CD4-positive, alpha-beta T cell treated with Interleukin-17A for 1 hour (primary cell): ENCODE results near the gene RAC2.
A peak's percentile ranks its signal among the peaks of the same experiment; 100 is the strongest.

ENCODE experiments used
- DNase-seq: peaks from one replicate; pipeline ENCODE4 v3.0.0-alpha.2; 2020

The RAC2 gene

GRCh38 chr22:37215890-37216289 lies 28.2 kb downstream of the RAC2 start:
- DNase-seq: no peak

GRCh38 chr22:37214731-37215030 lies 29.4 kb downstream of the RAC2 start:
- DNase-seq: no peak

DNA sequence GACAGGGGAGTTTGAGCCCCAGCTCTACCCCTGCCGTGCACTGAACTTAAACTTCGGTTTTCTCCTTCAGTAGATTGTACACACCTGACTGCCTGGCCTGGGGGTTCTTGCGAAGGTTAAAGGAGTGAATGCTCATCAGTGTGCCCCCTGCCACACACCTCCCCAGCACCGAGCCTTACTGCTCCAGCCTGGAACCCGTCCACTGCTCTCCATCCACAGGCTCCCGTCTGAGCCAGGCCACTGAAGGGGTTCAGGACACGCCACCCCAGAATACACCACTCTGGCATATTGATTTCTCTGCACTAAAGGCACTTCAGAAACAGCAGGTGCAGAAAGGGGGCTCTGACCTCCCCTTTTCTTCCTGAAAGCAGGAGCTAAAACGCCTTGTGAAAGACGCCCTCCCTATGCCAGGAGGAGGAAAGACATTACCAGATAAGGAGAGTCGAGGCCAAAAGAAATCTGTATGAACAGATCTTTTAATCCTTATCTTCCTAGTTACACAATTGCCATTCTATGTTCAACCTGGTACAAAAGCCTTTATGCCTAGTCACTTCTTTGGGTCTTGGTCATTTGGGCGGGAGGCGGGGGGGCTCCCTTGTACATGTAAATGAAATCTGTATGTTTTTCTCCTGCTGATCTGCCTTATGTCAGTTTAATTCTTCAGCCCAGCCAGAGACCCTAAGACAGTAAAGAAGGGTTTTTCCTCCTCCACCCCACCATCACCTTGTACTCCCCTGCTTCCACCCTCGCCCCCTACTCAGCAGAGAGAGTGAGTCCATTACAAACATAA lies 29.9 kb downstream of the RAC2 start:
- DNase-seq: no peak

DNA sequence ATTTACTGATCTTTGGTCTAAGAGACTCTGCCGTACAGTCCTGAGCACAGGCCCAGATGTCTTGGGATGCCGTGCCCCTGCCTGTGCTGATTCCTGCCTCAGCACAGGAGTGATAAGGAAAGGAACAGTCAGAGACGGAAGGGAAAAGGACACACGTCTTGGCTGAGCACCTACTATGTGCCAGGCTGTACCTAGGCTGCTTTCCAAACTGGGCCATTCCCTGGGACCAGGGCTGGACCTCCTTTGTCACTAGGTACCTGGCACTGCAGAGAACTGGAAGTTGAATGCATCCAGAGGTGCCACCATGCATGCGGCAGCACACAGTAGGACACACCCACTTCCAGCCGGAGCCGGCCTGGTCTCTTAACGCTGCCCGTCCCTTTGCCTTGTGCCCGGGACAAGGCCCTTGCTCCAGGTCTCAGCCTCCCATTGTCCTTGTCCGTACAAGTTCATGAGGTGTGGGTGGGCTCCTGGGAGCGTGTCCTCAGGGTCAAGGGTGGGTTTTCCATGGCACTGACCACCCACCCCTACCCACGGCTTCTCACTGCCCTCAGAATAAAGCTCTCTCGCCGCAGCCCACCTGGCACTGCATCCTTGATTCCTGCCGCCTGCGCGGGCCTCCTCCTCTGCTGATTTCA lies 30.7 kb downstream of the RAC2 start:
- DNase-seq: no peak

- DNase-seq: no peak
These were observed 31.7 kb downstream of the RAC2 start, which contains the start of gene SSTR3 for GRCh38 chr22:37212174-37212906. Gene SSTR3 (minus strand): TSS chr22:37212477. CDS start chr22:37207803, 4,674 bp downstream.

DNA sequence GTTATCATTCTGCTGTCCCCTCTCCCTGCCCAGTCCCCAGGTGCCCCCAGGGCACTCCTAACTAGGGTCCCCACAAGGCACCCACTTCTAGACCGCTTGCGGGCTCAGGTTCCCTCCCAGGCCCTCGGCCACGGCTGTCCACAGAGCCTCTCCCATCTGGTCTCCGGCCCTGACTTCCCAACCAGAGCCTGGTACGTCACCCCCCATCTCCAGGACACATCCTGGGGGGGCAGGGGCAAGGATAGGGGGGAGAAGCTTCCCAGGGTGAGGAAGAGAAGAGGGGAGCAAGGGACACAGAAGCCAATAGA lies 32.2 kb downstream of the RAC2 start:
- no peak for DNase-seq

- no peak for DNase-seq
These were observed 32.8 kb downstream of the RAC2 start for GRCh38 chr22:37211075-37211865.

GRCh38 chr22:37210041-37210803 lies 33.8 kb downstream of the RAC2 start:
- no peak for DNase-seq

GRCh38 chr22:37209140-37209845 lies 34.8 kb downstream of the RAC2 start:
- DNase-seq: no peak

DNA sequence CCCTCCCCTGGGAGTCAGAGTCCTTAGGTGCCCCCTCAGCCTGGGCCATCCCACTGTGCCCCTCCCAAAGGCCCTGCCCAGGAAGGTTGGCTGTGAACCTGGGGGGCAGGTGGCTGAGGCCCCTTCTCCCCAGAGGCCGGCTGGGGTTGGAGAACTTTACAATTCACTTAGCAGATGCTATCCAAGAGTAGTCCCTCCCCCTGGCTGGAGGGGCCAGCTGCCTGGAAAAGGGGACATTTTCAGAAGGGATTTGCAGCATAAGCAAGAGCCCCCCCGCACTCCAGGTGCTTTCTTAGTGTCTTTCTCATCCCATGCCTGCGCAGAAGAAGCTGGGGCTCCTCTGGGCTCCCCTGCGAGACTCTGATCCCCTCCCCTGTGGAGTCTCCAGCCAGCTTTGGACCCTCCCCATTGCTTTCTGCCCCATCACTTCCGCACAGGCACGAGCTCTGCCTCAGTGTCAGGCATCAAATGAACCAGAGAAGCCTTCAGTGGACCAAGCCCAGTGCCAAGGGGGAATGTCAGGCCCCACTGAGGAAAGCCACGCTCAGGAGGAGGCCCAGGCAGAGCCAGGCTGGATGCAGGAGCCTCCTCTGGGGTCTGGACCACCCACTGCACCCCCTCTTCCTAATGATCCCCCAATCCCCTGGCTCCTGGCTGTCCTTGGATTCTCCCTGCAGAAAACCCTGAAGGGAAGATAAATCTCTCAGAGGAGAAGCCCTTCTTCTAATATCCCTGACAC lies 35.5 kb downstream of the RAC2 start:
- no peak for DNase-seq

DNA sequence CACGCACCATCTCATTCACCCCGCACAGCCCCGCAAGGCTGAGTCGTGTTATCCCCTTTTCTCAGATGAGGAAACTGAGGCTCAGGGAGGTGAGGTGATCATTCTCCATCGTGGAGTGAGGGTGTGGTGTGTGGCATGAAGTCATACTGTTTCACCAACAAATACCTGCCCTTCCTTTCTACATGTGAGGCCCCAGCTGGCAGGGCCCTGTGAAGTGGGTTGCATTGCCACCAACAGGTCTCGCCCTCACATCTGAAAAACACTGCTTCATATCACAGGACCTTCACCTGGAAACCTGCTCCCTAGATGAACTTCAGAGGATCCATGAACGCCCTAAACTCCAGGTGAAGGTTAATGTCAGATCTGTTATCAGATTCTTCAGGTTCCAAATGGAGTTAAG lies 36.1 kb downstream of the RAC2 start:
- DNase-seq: peak; percentile 33

DNA sequence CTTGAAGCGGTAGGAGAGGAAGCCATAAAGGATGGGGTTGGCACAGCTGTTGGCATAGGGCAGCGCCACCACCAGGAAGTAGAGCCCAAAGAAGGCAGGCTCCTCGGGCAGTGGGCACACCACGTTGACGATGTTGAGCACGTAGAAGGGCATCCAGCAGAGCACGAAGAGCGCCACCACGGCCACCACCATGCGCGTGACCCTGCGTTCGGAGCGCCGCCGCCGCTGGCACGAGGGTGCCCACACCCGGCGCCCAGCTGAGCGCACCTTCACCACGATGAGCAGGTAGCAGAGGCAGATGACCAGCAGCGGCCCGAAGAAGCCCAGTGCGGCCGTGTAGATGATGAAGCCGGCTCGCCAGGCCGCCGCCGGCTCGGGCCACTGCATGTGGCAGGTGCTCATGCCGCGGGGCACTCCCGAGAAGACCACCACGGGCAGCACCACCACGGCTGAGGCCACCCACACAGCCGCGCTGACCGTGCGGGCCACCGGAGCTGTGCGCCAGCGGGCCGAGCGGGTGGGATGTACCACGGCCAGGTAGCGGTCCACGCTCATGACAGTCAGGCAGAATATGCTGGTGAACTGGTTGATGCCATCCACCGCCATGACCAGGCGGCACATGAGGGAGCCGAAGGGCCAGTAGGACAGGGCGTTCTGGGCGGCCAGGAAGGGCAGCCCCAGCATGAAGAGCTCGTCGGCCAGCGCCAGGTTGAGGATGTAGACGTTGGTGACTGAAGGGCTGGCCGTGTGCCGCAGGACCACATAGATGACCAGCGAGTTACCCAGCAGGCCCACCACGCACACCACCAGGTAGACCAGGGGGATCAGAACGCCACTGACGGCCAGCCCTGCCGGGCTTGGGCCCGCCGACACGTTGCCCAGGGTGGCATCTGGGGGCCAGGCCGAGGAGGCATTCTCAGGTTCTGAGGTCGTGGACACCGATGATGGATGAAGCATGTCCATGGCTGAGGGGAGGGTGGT lies 36.9 kb downstream of the RAC2 start:
- DNase-seq: no peak

GRCh38 chr22:37206118-37206840 lies 37.8 kb downstream of the RAC2 start:
- no peak for DNase-seq

- no peak for DNase-seq
These were observed 39.0 kb downstream of the RAC2 start for GRCh38 chr22:37205046-37205445.

- no peak for DNase-seq
These were observed 39.9 kb downstream of the RAC2 start for GRCh38 chr22:37204045-37204655.

GRCh38 chr22:37203354-37204044 lies 40.6 kb downstream of the RAC2 start:
- DNase-seq: no peak

DNA sequence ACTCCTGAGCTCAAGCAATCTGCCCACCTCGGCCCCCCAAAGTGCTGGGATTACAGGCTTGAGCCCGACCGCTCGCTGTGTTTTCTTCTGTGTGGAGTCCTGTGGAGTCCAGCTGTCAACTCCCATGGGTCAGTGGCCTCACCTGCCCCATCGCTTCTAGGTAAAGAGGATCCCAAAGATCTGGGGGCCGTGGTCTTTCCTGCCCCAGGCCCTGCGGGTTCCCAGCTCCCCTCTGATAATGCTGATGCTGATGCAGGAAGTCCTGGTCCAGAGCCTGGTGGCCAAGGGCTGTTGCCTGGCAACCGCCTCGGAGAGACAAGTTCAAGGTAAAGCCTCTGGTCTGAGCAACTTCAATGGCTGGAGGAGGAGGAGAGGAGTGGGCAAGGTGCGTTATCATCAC lies 41.4 kb downstream of the RAC2 start:
- no peak for DNase-seq

- no peak for DNase-seq
These were observed 42.0 kb downstream of the RAC2 start for GRCh38 chr22:37202001-37202555.
